HepG2 (cell line): ENCODE results near the gene CMIP. TPM values are rescaled to one million over a fixed set of nuclear protein-coding genes. Genes with fewer than 3 reads are reported as not detected.
"Not testable (repeated sequence)": the region's sequence is repeated elsewhere in the genome, so short reads cannot be mapped to it uniquely, and the experiment has no call there.

ENCODE experiments used
- ATAC-seq: fragments of 200-7000 bp; cut with Tn5 transposase; 3 replicates; pipeline ENCODE4 v1.9.1; 2020; ENCODE audit warnings: mild to moderate bottlenecking, moderate library complexity
- BruUV-seq: library from RNA; stranded (reverse); fragments of 400-500 nt; replicated peaks from 2 replicates; lab custom pipeline; 2021; lab: Mats Ljungman, UMichigan
- CTCF ChIA-PET: fragments of 300-600 bp; formaldehyde crosslinking; extraction: SDS; loops from one replicate; lab custom pipeline; 2021; ENCODE audit warnings: low total read pairs, inconsistent platforms, low intra/inter-chr PET ratio; lab: Yijun Ruan, JAX
- POLR2A ChIA-PET: fragments of 350-600 bp; sonication (Branson Sonifier 250); formaldehyde crosslinking; loops from one replicate; lab custom pipeline; 2020; ENCODE audit warnings: antibody characterized with exemption, inconsistent platforms; lab: Yijun Ruan, JAX
- DNase-seq: peaks from one replicate; pipeline ENCODE4 v3.0.0-alpha.2; 2015; ENCODE audit warnings: low spot score
- FAIRE-seq: peaks from 3 replicates; lab custom pipeline; 2011; peaks lifted over from hg19 to GRCh38; lab: Jason Lieb, UNC
- H2AFZ ChIP-seq: one replicate; pipeline ENCODE4 v1.6.1; 2011; ENCODE audit warnings: low read length, inconsistent platforms
- H3K27ac ChIP-seq: fragments of 300-600 bp; 3 replicates; pipeline ENCODE4 v1.8.0; 2011; ENCODE audit warnings: mixed run types, mild to moderate bottlenecking, mixed read lengths, low read length, inconsistent platforms; ENCODE audit not compliant: insufficient read depth; ENCODE audit errors: extremely low read length
- H3K27me3 ChIP-seq, 2 experiments: fragments of 200-600 bp in 1 of 2; 2 replicates in 1 of 2; 3 replicates in 1 of 2; pipeline versions ENCODE4 v1.6.0 to v1.8.0; 2011; ENCODE audit warnings: low read length in 2 of 2, mild to moderate bottlenecking in 2 of 2, moderate library complexity in 2 of 2, inconsistent platforms in 1 of 2; ENCODE audit not compliant: insufficient read depth in 2 of 2, control insufficient read depth in 1 of 2
- H3K36me3 ChIP-seq, 2 experiments: fragments of 200-600 bp in 1 of 2; replicated peaks in 1 of 2; 2 replicates in 1 of 2; 3 replicates in 1 of 2; pipeline versions ENCODE4 v1.5.1 to v1.8.0; 2011; ENCODE audit warnings: low read length in 2 of 2, inconsistent platforms in 1 of 2; ENCODE audit not compliant: insufficient read depth in 2 of 2, control insufficient read depth in 1 of 2
- H3K4me1 ChIP-seq: 2 replicates; pipeline ENCODE4 v1.5.1; 2012; ENCODE audit warnings: low read length, inconsistent platforms; ENCODE audit not compliant: insufficient read depth
- H3K4me2 ChIP-seq: 2 replicates; pipeline ENCODE4 v1.6.0; 2011; ENCODE audit warnings: low read depth, low read length, inconsistent platforms
- H3K4me3 ChIP-seq, 3 experiments: fragments of 200-600 bp in 1 of 3; sonication (generic), shearing (Covaris generic) in 1 of 3; replicated peaks in 1 of 3; 2 replicates each; pipeline ENCODE4 v1.5.1; 2011 to 2016; ENCODE audit warnings: low read length in 3 of 3, inconsistent platforms in 2 of 3, low read depth in 2 of 3, mild to moderate bottlenecking in 2 of 3, control low read depth in 1 of 3, mixed read lengths in 1 of 3; ENCODE audit not compliant: insufficient read depth in 1 of 3
- H3K79me2 ChIP-seq: one replicate; pipeline ENCODE4 v1.6.1; 2011; ENCODE audit warnings: low read length, inconsistent platforms; ENCODE audit not compliant: insufficient read depth
- H3K9ac ChIP-seq: 2 replicates; pipeline ENCODE4 v1.6.0; 2011; ENCODE audit warnings: mild to moderate bottlenecking, low read depth, low read length, inconsistent platforms; ENCODE audit not compliant: insufficient read depth
- H3K9me3 ChIP-seq: 2 replicates; pipeline ENCODE4 v1.5.1; 2012; ENCODE audit warnings: mild to moderate bottlenecking, low read length
- H4K20me1 ChIP-seq: 2 replicates; pipeline ENCODE4 v1.6.0; 2011; ENCODE audit warnings: inconsistent platforms, mild to moderate bottlenecking, low read length, moderate library complexity; ENCODE audit not compliant: insufficient read depth
- PHF5A ChIP-seq: IDR thresholded peaks from one replicate; pipeline ENCODE4 v1.6.1; 2018; ENCODE audit warnings: low read depth, missing genetic modification reagents; ENCODE audit not compliant: unreplicated experiment
- SALL1 ChIP-seq: sonication (generic); formaldehyde crosslinking; IDR thresholded peaks from 2 replicates; pipeline ENCODE4 v1.8.0; 2022; ENCODE audit warnings: mild to moderate bottlenecking, missing genetic modification reagents
- ZMYM3 ChIP-seq: sonication (generic); formaldehyde crosslinking; IDR thresholded peaks from 2 replicates; pipeline ENCODE4 v1.5.1; 2020; ENCODE audit warnings: mild to moderate bottlenecking, missing genetic modification reagents
- ZNF768 ChIP-seq: sonication (generic); formaldehyde crosslinking; IDR thresholded peaks from 2 replicates; pipeline ENCODE4 v1.4.0; 2020; ENCODE audit warnings: missing genetic modification reagents
- WGBS: methylation state at CpG from one replicate; pipeline ENCODE4 v1.1.6; 2017; ENCODE audit warnings: low lambda C conversion rate; 5-methylcytosine and 5-hydroxymethylcytosine counted together
- in situ Hi-C: cut with HindIII; loops from 2 replicates; pipeline ENCODE4 v1.10.0; 2017; ENCODE audit warnings: low pct_unique_long_range_greater_than_20kb; ENCODE audit not compliant: extremely low pct_ligation_motif_present
- intact Hi-C: fragments of 100-400 bp; cut with micrococcal nuclease; formaldehyde crosslinking; loops from one replicate; pipeline ENCODE4 v1.10.0; 2022; ENCODE audit not compliant: unreplicated experiment
- polyA plus RNA-seq, 8 experiments: library from polyadenylated mRNA; depleted of rRNA in 3 of 8; stranded (reverse) in 7 of 8; unstranded in 1 of 8; fragments of >200 nt; fragmentation: Illumina TruSeq in 4 of 8; extraction: Trizol in 4 of 8; gene quantifications; 2 replicates each; pipeline versions ENCODE4 v1.2.1 to v1.2.3, GENCODE V29; 2011 to 2016; ENCODE audit warnings: low read depth in 4 of 8, missing spikeins in 1 of 8, mixed read lengths in 1 of 8; ENCODE audit not compliant: insufficient read depth in 1 of 8
- total RNA-seq, 5 experiments: library from RNA; depleted of rRNA; stranded (reverse); fragments of >200 nt; fragmentation: Illumina TruSeq; extraction: Trizol; gene quantifications; 2 replicates each; pipeline ENCODE4 v1.2.3, GENCODE V29; 2016; ENCODE audit warnings: low read depth in 1 of 5
- TF ChIP-seq, protein P1 (sequence below): sonication (generic); formaldehyde crosslinking; IDR thresholded peaks from 2 replicates; pipeline ENCODE4 v1.8.0; 2022; ENCODE audit warnings: mild to moderate bottlenecking, missing genetic modification reagents, moderate library complexity

The CMIP gene
- total and polyA plus RNA-seq, 2 of the 13 experiments (the other 11 are each of a cell fraction or from before 2014, with no cell fraction given), result 10.9 to 18.1 TPM

DNA sequence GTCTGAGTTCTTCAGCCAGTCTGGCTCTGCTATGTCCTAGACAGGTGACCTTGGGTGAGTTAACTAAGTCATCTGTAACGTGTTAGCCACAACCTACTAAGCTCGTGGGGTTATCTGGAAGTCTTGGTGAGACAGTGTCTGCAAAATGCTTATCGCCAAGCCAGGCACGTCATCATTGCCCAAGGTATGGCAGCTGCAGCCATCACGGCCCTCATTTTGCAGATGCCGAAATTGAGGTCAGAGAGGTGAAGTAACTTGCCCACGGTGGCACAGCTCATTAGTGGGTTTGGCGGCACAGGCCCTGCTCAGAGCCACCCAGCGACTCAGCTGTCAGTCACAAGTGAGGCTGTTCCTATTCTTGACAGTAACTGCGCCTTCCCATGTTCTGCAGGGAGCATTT is 79.8 kb downstream of the CMIP start:
- ChIA-PET POLR2A (no interaction called here), CTCF (no interaction called here)
- Histone ChIP-seq H3K4me2 (no peak overlapping the region), H3K4me1 (peaks cover 60% of the 10 kb centered on the region), H3K9ac (no peak overlapping the region), H3K36me3 (peaks cover 2 to 37% of the 10 kb centered on the region in 2 experiments; a peak in 4 of 5 replicates), H3K79me2 (peaks cover 94% of the 10 kb centered on the region), H4K20me1 (peaks cover 87% of the 10 kb centered on the region), H3K27me3 (no peaks in the 10 kb centered on the region), H3K27ac (no peak overlapping the region), H3K9me3 (no peaks in the 10 kb centered on the region), H3K4me3 (no peak overlapping the region), H2AFZ (no peak overlapping the region)
- no peak for FAIRE-seq
- 96% methylated on average over 10 of the region's 10 CpGs for WGBS
- TF ChIP-seq ZMYM3 (CRISPR knock-in tag) (peak; percentile 73), ZNF768 (peak; percentile 98), SALL1 (CRISPR knock-in tag) (peak; percentile 17; the same call in 1 of the 2 replicates), PHF5A (no peak)
- TF ChIP-seq, protein P1, sequence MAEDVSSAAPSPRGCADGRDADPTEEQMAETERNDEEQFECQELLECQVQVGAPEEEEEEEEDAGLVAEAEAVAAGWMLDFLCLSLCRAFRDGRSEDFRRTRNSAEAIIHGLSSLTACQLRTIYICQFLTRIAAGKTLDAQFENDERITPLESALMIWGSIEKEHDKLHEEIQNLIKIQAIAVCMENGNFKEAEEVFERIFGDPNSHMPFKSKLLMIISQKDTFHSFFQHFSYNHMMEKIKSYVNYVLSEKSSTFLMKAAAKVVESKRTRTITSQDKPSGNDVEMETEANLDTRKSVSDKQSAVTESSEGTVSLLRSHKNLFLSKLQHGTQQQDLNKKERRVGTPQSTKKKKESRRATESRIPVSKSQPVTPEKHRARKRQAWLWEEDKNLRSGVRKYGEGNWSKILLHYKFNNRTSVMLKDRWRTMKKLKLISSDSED, result no peak
- in situ Hi-C loops (no loop called here), intact Hi-C loops (no loop called here)
- ATAC-seq, result no peak
- BruUV-seq, result no TSS peak
- no peak for DNase-seq

DNA sequence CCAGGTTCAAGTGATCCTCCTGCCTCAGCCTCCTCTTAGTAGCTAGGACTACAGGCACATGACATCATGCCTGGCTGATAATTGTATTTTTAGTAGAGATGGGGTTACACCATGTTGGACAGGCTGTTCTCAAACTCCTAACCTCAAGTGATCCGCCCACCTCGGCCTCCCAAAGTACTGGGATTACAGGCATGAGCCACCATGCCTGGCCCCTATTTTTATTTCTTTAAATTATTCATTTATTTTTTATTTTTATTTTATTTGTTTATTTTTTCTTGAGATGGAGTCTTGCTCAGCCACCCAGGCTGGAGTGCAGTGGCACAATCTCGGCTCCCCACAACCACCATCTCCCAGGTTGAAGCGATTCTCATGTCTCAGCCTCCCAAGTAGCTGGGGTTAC is 80.3 kb downstream of the CMIP start:
- FAIRE-seq, intact Hi-C loops, H3K27me3 ChIP-seq, H2AFZ ChIP-seq, H3K9me3 ChIP-seq, in situ Hi-C loops, BruUV-seq, ATAC-seq, H3K27ac ChIP-seq, H3K4me2 ChIP-seq, DNase-seq, CTCF ChIA-PET, H3K9ac ChIP-seq, H3K4me3 ChIP-seq: not testable (repeated sequence)
- peaks cover 0 to 32% of the 10 kb centered on the region in 2 experiments; a peak in 3 of 5 replicates for H3K36me3 ChIP-seq
- 95% methylated on average over 4 of the region's 4 CpGs for WGBS
- H4K20me1 ChIP-seq, result peaks cover 86% of the 10 kb centered on the region
- POLR2A ChIA-PET, result interaction anchor here (1.6 kb wide), 1 partner anchor 24 kb away, joined by 3 read pairs; no protein-coding TSS in a partner anchor
- peaks cover 58% of the 10 kb centered on the region for H3K4me1 ChIP-seq
- H3K79me2 ChIP-seq, result peaks cover 94% of the 10 kb centered on the region
